Smooth muscle cell of the umbilical artery (primary cell): Measurements from ENCODE around the gene LY6G6F. TPM values are rescaled to one million over a fixed set of nuclear protein-coding genes. Genes with fewer than 3 reads are reported as not detected.

Experiments
- total RNA-seq: library from RNA; depleted of rRNA; stranded (reverse); fragments of >200 nt; gene quantifications from 2 replicates; pipeline ENCODE4 v1.2.3, GENCODE V29; 2014

Gene LY6G6F, protein sequence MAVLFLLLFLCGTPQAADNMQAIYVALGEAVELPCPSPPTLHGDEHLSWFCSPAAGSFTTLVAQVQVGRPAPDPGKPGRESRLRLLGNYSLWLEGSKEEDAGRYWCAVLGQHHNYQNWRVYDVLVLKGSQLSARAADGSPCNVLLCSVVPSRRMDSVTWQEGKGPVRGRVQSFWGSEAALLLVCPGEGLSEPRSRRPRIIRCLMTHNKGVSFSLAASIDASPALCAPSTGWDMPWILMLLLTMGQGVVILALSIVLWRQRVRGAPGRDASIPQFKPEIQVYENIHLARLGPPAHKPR
- total RNA-seq: not detected in 2 replicates

DNA sequence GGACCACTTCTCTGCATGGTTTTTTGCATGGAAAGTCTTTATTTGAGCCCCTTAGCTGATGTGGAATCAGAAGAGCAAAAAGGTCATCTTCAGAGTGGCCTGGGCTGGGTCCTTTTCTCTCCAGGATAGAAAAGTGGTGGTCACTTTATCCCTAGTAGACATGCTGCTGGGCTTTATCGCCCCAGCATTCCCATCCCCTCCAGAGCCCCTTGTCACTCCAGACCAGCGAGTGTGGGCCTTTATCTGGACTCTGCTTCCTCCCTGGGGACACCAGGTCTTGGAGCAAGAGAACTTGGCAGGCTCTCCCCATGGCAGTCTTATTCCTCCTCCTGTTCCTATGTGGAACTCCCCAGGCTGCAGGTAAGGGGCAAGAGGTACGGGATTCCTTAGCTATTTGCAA is at the start of gene LY6G6F:
LY6G6F (plus strand) TSS at position 268 of the 400 bp plus-strand sequence; CDS start at position 309, 41 bp downstream.

DNA sequence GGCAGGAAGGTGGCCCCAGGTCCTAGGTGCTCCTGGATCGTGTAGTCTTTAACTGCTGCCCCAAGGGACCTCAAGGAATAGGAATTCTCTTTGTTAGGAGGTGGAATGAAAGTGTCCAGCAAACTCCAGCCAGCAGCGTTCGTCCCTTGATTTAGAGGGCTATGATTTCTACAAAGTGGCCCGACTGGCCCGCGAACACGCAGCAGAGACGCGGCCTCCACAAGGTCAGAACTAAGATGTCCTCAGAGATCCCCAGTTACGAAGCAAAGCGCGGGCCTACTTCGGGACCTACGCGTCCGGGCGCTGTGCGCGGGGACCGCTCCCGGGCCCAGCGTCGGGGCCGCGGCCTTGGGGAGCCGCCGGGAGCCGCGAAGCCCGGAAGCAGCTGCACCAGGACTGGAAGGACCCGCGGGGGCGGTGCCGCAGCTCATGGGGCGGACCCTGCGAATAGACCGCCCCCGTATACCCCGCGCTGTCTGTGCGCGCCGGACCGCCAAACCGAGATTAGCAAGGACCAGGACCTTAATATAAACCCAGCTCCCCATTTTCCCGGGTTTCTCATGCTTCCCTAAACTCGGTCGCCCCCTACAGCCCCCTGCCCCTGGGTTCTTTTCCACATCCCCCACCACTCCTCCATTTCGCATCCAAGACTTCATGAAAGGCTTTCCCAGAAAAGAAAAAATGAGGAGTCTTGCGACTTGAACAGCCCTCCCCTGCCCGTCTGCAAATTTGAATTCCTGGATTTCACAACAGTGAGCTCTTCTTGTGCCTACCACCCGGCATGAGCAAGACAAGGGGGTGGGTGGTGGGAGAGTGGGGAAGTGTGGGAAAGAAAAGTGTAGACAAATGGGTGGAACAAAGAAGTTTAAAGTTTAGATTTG is 46.0 kb upstream of the LY6G6F start, which contains the start of gene C6orf47:
C6orf47 (minus strand) TSS at position 398 of the 881 bp plus-strand sequence. CDS start 831 bp downstream, outside the sequence.

DNA sequence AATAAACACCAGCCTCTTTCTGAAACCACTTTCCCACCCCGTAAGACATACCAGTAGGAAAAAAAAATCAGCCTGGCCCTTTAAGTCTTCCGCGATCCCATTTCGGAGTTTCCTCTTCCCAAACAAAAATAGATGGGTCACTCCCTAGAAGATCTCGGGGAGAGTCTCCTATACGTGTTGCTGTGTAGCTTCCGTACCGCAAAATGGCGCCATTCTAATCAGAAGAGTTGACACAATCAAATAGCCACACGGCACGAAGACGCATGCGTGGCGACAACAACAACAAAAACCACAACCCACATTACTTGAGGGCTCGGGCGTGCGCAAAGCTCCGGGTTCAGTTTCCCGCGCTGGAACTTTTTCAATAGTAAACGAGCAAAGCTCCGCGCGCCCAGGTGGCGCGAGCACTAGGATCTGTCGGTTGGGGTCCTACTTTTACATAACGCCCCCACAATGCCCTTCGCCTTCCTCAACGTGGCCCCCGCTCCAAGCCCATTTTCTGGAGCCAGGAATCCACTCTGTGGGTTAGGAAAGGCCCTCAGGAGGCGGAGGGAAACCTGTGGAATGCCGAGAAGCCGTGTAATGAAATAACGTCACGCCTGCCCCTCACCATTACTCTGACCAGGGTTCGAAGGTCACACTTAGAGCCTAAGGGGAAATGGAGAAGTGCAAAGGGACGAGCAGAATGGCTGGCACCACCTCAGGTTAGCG is 41.7 kb upstream of the LY6G6F start, which contains the start of gene GPANK1:
GPANK1 (minus strand) TSS at position 208 of the 711 bp plus-strand sequence. CDS start 519 bp downstream, outside the sequence.

DNA sequence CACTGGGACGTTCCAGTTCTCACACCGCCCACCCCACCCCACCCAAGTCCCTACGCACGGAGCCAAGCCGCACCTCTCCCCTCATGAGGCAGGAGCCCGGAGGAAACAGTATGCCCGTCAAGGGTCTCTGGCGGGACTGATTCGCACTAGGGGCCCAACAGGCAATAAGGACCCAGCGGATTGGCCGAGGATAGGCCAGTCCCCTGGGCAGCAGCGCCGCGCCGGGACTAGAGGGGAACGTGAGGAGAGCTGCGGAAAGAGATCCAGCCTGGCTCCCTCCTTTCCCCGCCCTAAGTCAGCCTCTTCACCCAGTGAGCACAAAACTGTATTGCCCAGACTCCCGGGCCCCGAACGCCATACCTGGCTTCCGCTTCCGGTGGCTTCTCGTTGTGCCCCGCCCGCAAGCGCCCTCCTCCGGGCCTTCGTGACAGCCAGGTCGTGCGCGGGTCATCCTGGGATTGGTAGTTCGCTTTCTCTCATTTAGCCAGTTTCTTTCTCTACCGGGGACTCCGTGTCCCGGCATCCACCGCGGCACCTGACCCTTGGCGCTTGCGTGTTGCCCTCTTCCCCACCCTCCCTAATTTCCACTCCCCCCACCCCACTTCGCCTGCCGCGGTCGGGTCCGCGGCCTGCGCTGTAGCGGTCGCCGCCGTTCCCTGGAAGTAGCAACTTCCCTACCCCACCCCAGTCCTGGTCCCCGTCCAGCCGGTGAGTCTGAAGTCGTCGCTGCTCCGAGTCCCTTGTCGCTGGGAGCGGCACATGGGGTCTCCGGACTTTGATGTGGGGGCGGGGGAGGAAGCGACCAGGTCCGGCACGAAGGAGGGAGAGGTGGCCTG is 40.9 kb upstream of the LY6G6F start, which contains the start of gene CSNK2B:
CSNK2B (plus strand) TSS at position 580 of the 836 bp plus-strand sequence. CDS start 752 bp downstream, outside the sequence.

DNA sequence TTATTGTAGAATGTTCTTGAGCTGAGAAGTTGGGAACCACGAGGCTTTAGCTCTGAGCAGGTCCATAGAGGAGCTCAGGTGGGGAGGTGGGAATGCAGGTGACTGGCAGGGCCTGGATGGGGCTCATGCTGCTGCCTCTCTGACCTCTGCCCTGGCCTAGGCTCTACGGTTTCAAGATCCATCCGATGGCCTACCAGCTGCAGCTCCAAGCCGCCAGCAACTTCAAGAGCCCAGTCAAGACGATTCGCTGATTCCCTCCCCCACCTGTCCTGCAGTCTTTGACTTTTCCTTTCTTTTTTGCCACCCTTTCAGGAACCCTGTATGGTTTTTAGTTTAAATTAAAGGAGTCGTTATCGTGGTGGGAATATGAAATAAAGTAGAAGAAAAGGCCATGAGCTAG is 37.0 kb upstream of the LY6G6F start, which contains the start of gene LY6G5B:
LY6G5B (plus strand) TSS at position 301 of the 400 bp plus-strand sequence. CDS start 975 bp downstream, outside the sequence.

DNA sequence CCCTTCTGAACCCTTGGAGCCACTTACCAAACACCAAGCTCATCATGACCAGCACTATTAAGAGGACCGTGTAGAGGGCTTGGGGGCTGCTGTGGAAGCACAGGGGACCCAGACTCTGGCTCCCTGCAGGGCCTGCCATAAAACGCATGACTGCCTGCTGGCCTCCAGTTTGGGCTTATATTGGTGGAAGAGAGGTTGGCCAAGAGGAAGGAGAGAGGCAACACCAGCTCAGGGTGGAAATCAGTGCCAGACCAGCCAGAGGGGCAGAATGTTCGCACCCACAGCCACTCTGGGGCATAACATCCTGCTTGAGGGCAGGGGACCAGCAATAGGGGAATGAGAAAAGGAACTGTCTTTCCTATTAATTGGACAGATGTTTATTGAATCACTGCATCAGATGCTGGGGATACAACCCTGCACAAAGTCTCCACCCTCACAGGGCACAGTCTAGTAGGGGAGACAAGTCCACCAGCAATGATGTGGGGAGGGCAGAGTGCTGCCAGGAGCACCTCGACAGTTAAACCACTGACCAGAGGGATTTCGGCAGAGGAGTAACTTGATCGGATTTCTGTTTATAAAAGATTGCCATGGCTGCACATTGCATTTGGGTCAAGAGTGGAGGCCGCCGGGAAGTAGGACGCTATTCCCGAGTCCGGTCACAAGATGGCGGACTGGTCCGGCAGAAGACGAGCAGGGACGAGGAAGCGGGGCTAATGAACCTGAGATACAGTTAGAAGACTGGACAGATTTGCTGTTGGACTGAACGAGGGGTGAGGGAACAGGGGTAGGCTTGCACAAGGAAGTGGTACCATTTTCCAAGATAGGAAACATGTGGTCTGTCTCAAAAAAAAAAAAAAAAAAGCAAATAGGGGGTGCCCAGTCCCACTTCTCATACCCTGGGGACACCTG is 26.2 kb upstream of the LY6G6F start, which contains the start of gene LY6G5C:
LY6G5C (minus strand) TSS at position 842 of the 909 bp plus-strand sequence; CDS start at position 148, 694 bp downstream.

DNA sequence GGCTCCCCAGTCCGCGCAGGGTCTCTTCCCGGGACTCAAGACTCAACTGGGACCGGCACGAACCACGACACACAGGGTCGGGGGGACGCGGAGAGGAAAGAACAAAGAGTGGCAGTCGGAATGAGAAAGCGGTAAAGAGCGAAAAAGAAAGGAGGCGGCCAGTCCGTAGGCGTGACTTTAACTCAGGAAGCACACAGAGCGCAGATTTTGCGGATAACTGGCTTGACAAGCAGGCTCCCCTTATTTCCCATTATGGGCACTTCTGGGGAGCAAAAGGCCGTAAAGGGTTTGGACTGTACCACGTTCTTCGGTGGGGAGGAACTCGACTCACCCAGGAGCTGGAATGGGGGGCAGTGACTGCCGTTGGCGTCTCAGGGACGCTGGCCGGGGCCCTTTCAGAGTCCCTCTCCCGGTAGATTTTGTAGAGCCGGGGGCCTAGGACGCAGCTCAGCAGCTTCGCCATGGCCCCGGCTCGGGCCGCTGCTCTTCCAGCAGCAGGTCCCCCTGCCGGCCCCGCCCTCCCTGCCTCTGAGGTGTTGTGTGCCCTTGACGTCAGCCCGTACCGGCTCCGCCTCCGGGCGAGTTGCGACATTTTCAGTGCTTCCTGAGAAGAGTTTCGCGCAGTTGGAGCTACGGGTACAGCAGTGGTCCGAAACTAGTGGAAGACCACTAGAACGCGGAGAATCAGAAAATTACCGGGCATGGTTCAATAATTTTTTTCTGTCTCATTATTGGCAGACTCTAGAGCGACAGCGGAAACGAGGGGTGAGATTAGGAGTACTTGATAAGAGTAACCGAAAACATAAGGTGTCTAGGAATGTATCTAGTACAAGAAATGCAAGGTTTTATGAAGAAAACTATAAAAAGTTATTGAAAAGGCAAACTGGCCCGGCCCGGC is 3.6 kb upstream of the LY6G6F start, which contains the start of gene ABHD16A:
ABHD16A (minus strand) TSS at position 506 of the 898 bp plus-strand sequence; CDS start at position 463, 43 bp downstream.

DNA sequence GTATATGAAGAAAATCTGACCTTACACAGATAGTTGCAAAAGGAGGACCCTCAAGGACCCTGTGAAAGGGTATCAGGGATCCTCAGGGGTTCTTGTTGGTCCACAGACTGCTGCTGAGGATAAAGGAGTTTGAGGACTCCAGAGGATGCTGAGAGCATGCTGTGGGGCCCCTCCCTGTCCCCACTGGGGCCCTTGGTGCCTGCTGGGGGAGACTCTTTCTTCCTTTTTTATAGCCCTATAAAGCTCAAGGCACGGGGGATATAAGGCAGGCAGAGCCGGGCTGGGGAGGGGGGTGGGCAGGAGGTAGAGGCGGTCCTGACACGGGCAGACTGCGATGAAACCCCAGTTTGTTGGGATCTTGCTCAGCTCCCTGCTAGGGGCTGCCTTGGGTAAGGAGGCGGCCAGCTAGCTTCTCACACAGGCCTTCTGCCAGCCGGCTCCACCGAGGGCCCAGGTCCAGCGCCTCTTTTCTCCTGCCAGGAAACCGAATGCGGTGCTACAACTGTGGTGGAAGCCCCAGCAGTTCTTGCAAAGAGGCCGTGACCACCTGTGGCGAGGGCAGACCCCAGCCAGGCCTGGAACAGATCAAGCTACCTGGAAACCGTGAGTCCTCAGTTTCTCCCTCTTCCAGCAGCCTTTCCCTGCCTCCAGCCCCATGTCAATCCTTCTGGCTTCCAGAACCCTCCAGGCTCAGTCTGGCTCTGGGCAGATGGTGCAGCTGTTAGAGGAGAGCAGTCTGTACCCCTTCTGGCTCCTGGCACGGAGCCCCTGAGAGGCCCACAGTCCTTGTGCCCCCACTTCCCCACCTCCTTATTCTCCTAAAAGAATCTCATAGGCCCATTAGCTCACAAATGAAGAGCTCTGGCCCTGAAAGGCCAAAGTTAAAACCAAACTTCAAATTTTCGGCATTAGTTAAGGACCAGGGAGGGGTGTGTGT is 8.6 kb downstream of the LY6G6F start, which contains the start of gene LY6G6D:
LY6G6D (plus strand) TSS at position 327 of the 937 bp plus-strand sequence; CDS start at position 335, 8 bp downstream.

DNA sequence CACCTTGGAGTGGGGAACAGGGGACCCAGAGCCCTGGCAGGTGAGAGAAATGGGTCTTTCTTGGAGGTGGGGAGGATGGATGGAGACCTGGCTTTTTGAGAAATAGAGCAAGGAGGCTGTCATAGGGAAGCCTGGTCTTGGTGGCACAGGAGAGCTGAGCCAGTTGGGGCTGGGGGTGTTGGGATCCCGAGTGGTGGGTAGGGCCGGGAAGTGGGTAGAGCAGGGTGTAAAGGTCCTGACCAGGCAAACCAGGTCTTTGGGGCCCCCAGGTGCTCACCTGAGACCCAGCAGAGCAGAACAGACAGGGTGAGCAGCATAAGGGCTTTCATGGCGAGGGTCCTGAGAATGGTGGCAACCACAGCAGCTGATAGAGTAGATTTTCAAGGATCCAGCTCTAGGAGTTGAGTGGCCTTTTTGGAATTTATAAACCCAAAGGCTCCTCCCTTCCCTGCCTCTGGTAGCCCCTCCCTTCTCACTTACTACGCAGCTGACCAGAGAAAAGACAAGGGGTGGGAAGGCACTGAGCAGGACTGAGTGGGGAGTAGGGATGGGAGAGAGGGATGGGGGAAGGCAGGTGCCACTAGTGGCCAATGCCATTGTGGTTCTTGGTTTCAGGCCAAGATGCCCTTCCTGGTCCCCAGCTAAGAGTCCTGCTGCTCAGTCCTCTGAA is 14.8 kb downstream of the LY6G6F start, which contains the start of gene LY6G6C:
LY6G6C (minus strand) TSS at position 396 of the 670 bp plus-strand sequence; CDS start at position 329, 67 bp downstream.

DNA sequence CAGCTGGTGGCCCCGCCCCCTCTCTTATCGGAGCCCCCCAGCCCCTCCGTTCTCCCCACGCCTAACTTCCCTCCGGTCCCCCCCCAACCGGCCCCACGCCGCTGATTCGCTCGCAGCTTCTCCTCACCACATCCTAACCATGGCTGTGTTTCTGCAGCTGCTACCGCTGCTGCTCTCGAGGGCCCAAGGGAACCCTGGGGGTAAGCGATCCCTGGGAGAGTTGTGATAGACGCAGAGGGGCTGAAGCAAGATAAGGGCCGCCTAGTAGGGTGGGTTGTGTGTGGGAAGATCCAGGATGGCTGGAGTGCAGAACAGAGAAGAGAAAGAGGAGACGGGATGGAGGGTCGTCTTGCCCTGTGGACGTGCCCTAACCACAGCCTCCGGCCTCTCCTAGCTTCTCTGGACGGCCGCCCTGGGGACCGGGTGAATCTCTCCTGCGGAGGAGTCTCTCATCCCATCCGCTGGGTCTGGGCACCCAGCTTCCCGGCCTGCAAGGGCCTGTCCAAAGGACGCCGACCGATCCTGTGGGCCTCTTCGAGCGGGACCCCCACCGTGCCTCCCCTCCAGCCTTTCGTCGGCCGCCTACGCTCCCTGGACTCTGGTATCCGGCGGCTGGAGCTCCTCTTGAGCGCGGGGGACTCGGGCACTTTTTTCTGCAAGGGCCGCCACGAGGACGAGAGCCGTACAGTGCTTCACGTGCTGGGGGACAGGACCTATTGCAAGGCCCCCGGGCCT is 16.7 kb downstream of the LY6G6F start, which contains the start of gene MPIG6B:
MPIG6B (plus strand) TSS at position 129 of the 735 bp plus-strand sequence; CDS start at position 140, 11 bp downstream.

DNA sequence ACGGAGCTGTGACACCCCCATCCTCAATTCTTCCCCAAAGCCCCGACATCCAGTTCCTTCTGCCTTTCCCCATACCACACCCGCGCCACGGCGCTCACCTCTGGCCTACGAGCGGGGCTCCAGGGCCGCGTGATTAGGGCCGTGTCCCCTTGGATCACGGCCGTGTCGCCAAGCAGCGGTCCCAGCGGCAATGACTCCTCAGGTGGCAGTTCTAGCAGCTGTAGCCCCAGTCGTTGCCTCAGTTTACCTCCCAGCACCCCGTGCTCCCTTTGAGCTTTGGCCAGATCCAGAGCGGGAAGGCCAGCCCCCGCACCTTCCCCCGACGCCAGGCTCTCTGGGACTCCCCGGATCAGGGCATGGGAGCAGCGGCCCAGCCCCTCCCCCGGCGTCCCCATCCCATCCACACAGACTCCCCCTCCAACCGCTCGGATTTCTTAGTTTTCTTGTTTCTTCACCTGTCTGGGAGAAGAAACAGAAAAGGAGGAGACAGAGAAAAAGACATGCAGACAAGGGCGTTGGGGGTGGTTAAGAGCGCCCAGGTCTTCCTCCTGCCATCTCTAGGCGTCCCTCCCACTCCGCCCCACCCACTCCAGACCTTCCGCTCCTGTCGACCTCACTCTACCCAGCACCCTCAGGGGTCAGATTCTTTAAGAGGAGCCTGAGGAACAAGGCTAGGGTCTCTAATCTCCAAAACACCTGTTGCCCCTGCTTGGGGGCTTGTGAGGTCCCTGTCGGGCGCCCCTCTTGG is 22.3 kb downstream of the LY6G6F start, which contains the start of gene DDAH2:
DDAH2 (minus strand) TSS at position 533 of the 748 bp plus-strand sequence; CDS start at position 395, 138 bp downstream.

DNA sequence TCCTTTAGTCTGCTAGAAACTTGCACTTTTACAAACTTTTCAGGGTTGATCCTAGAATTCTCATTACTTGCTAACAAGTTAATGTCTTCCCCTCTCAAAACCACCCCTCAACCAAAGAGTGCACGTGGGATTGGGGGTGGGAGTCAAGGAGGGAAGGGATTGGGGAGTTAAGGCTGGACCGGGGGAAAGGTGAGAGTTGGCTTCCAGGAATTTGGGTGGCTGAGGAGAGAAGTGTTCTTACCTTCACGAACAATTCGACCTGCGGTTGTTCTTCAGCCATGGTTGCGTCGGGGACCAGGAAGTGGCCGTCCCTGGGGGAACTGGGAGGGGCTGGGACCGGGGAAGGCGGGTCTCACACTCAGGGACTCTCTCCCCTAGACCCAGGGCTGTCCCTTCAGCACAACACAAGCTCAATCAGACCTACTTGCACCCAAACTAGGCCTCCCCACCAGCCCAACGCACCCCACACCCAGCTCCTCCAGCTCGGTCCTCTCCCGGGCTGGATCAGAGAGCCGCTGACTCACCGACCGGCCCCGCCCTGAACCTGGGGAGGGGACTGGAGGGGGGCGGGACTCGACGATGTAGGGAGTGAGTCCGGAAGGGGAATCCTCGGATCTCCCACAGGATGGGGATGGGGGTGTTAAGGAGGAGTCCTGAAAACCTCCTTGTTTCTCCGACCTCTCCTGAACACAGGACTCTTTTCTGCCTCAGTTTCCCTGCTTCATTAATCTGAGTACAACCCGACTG is 29.5 kb downstream of the LY6G6F start, which contains the start of gene CLIC1:
CLIC1 (minus strand) TSS at position 510 of the 747 bp plus-strand sequence; CDS start at position 280, 230 bp downstream.

DNA sequence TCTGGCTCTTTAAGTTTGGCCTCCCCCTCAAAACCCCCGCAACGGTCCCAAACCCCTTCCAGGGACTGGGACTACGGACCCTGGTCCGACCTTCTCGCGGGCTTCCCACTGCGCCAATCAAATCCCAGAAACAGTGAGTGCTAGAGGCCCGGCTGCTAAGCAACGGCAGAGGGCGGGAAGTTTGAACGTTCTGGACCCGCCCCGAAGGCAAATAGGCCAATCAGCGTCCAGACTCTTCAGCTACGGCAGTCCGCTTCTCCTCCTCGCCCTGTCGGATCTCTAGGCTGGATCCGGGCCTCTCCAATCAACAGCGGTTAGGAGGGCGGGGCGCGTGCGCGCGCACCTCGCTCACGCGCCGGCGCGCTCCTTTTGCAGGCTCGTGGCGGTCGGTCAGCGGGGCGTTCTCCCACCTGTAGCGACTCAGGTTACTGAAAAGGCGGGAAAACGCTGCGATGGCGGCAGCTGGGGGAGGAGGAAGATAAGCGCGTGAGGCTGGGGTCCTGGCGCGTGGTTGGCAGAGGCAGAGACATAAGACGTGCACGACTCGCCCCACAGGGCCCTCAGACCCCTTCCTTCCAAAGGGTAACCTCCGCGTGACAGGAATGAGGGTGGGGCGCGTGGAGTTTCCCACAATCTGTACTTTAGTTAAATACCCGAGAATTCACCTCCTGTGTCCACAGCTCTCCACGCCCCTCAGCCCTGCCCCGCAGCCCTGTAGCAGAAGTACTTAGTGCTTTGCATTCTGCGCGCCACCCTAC is 33.2 kb downstream of the LY6G6F start, which contains the start of gene MSH5:
MSH5 (plus strand) TSS at position 367 of the 758 bp plus-strand sequence. CDS start 462 bp downstream, outside the sequence.

